Breast epithelium (tissue), 4 donors: ENCODE results near the gene ADAMTS3. TPM values are rescaled to one million over a fixed set of nuclear protein-coding genes. Genes with fewer than 3 reads are reported as not detected.

Source experiments
- DNase-seq, 2 donors: peaks; one replicate each; pipeline ENCODE4 v3.0.0-alpha.2; 2019; ENCODE audit warnings: low spot score in 2 of 2
- H3K27ac ChIP-seq, 2 donors: fragments of 200-600 bp; sonication (generic) in 1 of 2; one replicate each; pipeline ENCODE4 v1.5.1; 2016 to 2019; ENCODE audit warnings: mild to moderate bottlenecking in 1 of 2
- H3K27me3 ChIP-seq, 2 donors: fragments of 200-600 bp; sonication (generic) in 1 of 2; one replicate each; pipeline versions ENCODE4 v1.5.1 to v1.6.0; 2017 to 2019; ENCODE audit warnings: control low read depth in 1 of 2, mild to moderate bottlenecking in 1 of 2
- H3K36me3 ChIP-seq: fragments of 200-600 bp; one replicate; pipeline ENCODE4 v1.5.1; 2019
- H3K4me1 ChIP-seq, 2 donors: fragments of 200-600 bp; sonication (generic); one replicate each; pipeline ENCODE4 v1.5.1; 2016 to 2019; ENCODE audit warnings: control low read depth in 1 of 2
- H3K4me3 ChIP-seq, 3 donors: fragments of 200-600 bp; sonication (generic); 1 replicate in 2 of 3; 2 replicates in 1 of 3; pipeline ENCODE4 v1.5.1; 2016 to 2019; ENCODE audit warnings: mild to moderate bottlenecking in 3 of 3, moderate library complexity in 2 of 3
- H3K9me3 ChIP-seq, 2 donors: fragments of 200-600 bp; sonication (generic) in 1 of 2; one replicate each; pipeline ENCODE4 v1.5.1; 2016 to 2019; ENCODE audit warnings: control low read depth in 1 of 2
- POLR2A ChIP-seq: fragments of 450-650 bp; IDR thresholded peaks from one replicate; pipeline ENCODE4 v1.6.1; 2016; ENCODE audit warnings: antibody characterized with exemption, mild to moderate bottlenecking, moderate library complexity
- POLR2AphosphoS5 ChIP-seq, 3 donors: sonication (generic); formaldehyde crosslinking; IDR thresholded peaks; one replicate each; pipeline ENCODE4 v1.6.1; 2017; ENCODE audit warnings: antibody characterized with exemption in 3 of 3
- intact Hi-C: fragments of 100-400 bp; cut with DNase I; formaldehyde crosslinking; loops from one replicate; pipeline ENCODE4 v1.15.1; 2023; ENCODE audit warnings: low total_unique reads
- total RNA-seq, 3 donors: library from RNA; depleted of rRNA; stranded (reverse); fragments of >200 nt; gene quantifications; one replicate each; pipeline ENCODE4 v1.1.0, GENCODE V29; 2016
- TF ChIP-seq, protein P1 (sequence below), 3 donors: fragments of 450-650 bp; IDR thresholded peaks; one replicate each; pipeline ENCODE4 v1.5.1; 2016 to 2017; ENCODE audit warnings: antibody characterized with exemption in 3 of 3, mild to moderate bottlenecking in 3 of 3, moderate library complexity in 3 of 3

Gene ADAMTS3
- total RNA-seq, 3 donors from 2014 or later: 1.9 to 5.6 (median 2.9) TPM

DNA sequence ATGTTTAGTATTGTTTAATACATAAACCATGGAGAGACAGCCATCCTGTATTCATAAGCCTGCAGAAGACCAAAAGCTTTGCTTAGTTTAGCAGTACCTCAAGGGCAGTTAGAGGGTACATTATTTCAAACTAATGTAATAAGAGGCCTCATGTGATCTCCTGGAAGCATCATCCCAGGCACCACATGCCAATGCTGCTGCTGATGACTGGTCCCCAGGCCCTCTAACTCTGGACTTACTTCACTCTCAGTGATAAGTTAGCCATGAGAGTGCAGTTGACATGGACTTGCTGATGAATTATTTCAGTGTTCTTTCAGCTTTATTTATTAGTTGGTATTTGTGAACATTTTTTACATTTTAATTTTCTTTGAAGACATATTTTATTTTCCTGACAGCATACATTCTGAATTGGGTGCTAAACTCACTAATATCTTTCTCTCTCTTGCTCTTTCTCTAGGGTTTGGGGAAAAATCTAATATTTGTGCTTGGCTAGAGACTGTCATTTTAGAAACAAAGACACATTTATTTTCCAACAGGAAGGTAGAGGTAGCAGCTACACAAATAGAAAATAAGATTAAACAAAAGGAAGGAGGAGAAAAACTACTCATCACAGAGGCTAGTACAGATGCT, 329.4 kb downstream of the ADAMTS3 start:
- Histone ChIP-seq H3K4me3 (no peak overlapping the region), H3K9me3 (no peaks in the 10 kb centered on the region), H3K27ac (no peak overlapping the region), H3K36me3 (no peaks in the 10 kb centered on the region), H3K4me1 (no peaks in the 10 kb centered on the region), H3K27me3 (no peaks in the 10 kb centered on the region)
- intact Hi-C loops: no loop called here
- DNase-seq: no peak
- no peak for TF ChIP-seq POLR2AphosphoS5 (IDR thresholded peaks at IDR 0.05)
- TF ChIP-seq POLR2A: no peak
- TF ChIP-seq, protein P1, sequence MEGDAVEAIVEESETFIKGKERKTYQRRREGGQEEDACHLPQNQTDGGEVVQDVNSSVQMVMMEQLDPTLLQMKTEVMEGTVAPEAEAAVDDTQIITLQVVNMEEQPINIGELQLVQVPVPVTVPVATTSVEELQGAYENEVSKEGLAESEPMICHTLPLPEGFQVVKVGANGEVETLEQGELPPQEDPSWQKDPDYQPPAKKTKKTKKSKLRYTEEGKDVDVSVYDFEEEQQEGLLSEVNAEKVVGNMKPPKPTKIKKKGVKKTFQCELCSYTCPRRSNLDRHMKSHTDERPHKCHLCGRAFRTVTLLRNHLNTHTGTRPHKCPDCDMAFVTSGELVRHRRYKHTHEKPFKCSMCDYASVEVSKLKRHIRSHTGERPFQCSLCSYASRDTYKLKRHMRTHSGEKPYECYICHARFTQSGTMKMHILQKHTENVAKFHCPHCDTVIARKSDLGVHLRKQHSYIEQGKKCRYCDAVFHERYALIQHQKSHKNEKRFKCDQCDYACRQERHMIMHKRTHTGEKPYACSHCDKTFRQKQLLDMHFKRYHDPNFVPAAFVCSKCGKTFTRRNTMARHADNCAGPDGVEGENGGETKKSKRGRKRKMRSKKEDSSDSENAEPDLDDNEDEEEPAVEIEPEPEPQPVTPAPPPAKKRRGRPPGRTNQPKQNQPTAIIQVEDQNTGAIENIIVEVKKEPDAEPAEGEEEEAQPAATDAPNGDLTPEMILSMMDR (IDR thresholded peaks at IDR 0.05): no peak
